Measurements from ENCODE around the gene F2R. TPM values are rescaled to one million over a fixed set of nuclear protein-coding genes. Genes with fewer than 3 reads are reported as not detected.

The F2R gene
- total RNA-seq, 2 experiments from 2014 or later, result 2.2 to 2.8 TPM

GRCh38 chr5:76684756-76685519 is 31.0 kb upstream of the F2R start:
- Mint-ChIP-seq H3K27me3 (no peaks in the 10 kb centered on the region), H3K4me1 (peaks cover 2% of the 10 kb centered on the region), H3K4me3 (no peak overlapping the region), H3K9me3 (no peaks in the 10 kb centered on the region), H3K27ac (no peak overlapping the region), H3K36me3 (peaks cover 22% of the 10 kb centered on the region)
- DNase-seq, result no peak

- Mint-ChIP-seq H3K4me1 (peaks cover 2% of the 10 kb centered on the region), H3K4me3 (no peak overlapping the region), H3K9me3 (no peaks in the 10 kb centered on the region), H3K27me3 (no peaks in the 10 kb centered on the region), H3K36me3 (peaks cover 17% of the 10 kb centered on the region), H3K27ac (no peak overlapping the region)
- no peak for DNase-seq
These were observed 30.2 kb upstream of the F2R start for GRCh38 chr5:76685704-76686103.

- H3K27ac Mint-ChIP-seq, result no peak overlapping the region
- H3K27me3 Mint-ChIP-seq, result no peaks in the 10 kb centered on the region
These were observed 27.7 kb upstream of the F2R start for GRCh38 chr5:76688212-76688611.

GRCh38 chr5:76688836-76689235 is 27.1 kb upstream of the F2R start:
- H3K9me3 Mint-ChIP-seq, result no peaks in the 10 kb centered on the region
- no peak overlapping the region for H3K27ac Mint-ChIP-seq
- H3K27me3 Mint-ChIP-seq, result no peaks in the 10 kb centered on the region
- DNase-seq, result no peak
- peaks cover 13% of the 10 kb centered on the region for H3K36me3 Mint-ChIP-seq
- H3K4me3 Mint-ChIP-seq, result no peak overlapping the region
- H3K4me1 Mint-ChIP-seq, result peaks cover 11% of the 10 kb centered on the region

More at GRCh38 chr5:76688212-76688611, 27.7 kb upstream of the F2R start:
- Mint-ChIP-seq H3K4me3 (no peak overlapping the region), H3K36me3 (peaks cover 16% of the 10 kb centered on the region), H3K9me3 (no peaks in the 10 kb centered on the region), H3K4me1 (peaks cover 11% of the 10 kb centered on the region)
- DNase-seq, result no peak

- H3K9me3 Mint-ChIP-seq, result no peaks in the 10 kb centered on the region
- DNase-seq, result no peak
- peaks cover 11% of the 10 kb centered on the region for H3K4me1 Mint-ChIP-seq
- H3K27me3 Mint-ChIP-seq, result no peaks in the 10 kb centered on the region
- no peak overlapping the region for H3K27ac Mint-ChIP-seq
- H3K4me3 Mint-ChIP-seq, result no peak overlapping the region
- H3K36me3 Mint-ChIP-seq, result peaks cover 10% of the 10 kb centered on the region
These were observed 26.4 kb upstream of the F2R start for GRCh38 chr5:76689321-76690036.

GRCh38 chr5:76690037-76690679 is 25.8 kb upstream of the F2R start:
- Mint-ChIP-seq H3K4me3 (no peak overlapping the region), H3K9me3 (no peaks in the 10 kb centered on the region), H3K27ac (no peak overlapping the region), H3K27me3 (no peaks in the 10 kb centered on the region), H3K36me3 (peaks cover 7% of the 10 kb centered on the region), H3K4me1 (peaks cover 11% of the 10 kb centered on the region)
- DNase-seq, result no peak

- Mint-ChIP-seq H3K27ac (peak overlapping the region; percentile 75), H3K9me3 (no peaks in the 10 kb centered on the region), H3K36me3 (peaks cover 5% of the 10 kb centered on the region), H3K4me1 (peaks cover 11% of the 10 kb centered on the region), H3K4me3 (no peak overlapping the region), H3K27me3 (no peaks in the 10 kb centered on the region)
- DNase-seq, result no peak
These were observed 25.0 kb upstream of the F2R start for GRCh38 chr5:76690704-76691466.

- H3K4me3 Mint-ChIP-seq, result no peak overlapping the region
- peak overlapping the region; percentile 75 for H3K27ac Mint-ChIP-seq
- peaks cover 11% of the 10 kb centered on the region for H3K4me1 Mint-ChIP-seq
- H3K36me3 Mint-ChIP-seq, result peaks cover 7% of the 10 kb centered on the region
- no peaks in the 10 kb centered on the region for H3K9me3 Mint-ChIP-seq
- no peaks in the 10 kb centered on the region for H3K27me3 Mint-ChIP-seq
- no peak for DNase-seq
These were observed 24.3 kb upstream of the F2R start for GRCh38 chr5:76691467-76692273.

GRCh38 chr5:76692274-76692540 is 23.7 kb upstream of the F2R start:
- Mint-ChIP-seq H3K27ac (peak overlapping the region; percentile 69), H3K4me1 (peaks cover 11% of the 10 kb centered on the region), H3K36me3 (peaks cover 7% of the 10 kb centered on the region), H3K9me3 (no peaks in the 10 kb centered on the region), H3K4me3 (no peak overlapping the region), H3K27me3 (no peaks in the 10 kb centered on the region)
- DNase-seq, result no peak

- H3K36me3 Mint-ChIP-seq, result peaks cover 7% of the 10 kb centered on the region
- peaks cover 11% of the 10 kb centered on the region for H3K4me1 Mint-ChIP-seq
- no peaks in the 10 kb centered on the region for H3K27me3 Mint-ChIP-seq
- DNase-seq, result no peak
- H3K9me3 Mint-ChIP-seq, result no peaks in the 10 kb centered on the region
- H3K4me3 Mint-ChIP-seq, result no peak overlapping the region
- H3K27ac Mint-ChIP-seq, result no peak overlapping the region
These were observed 23.3 kb upstream of the F2R start for GRCh38 chr5:76692651-76693050.

- Mint-ChIP-seq H3K36me3 (peaks cover 5% of the 10 kb centered on the region), H3K27me3 (no peaks in the 10 kb centered on the region), H3K27ac (no peak overlapping the region)
These were observed 22.8 kb upstream of the F2R start for GRCh38 chr5:76693141-76693540.

GRCh38 chr5:76694317-76694716 is 21.6 kb upstream of the F2R start:
- no peak for DNase-seq
- Mint-ChIP-seq H3K27ac (no peak overlapping the region), H3K36me3 (peaks cover 5% of the 10 kb centered on the region), H3K4me1 (peaks cover 11% of the 10 kb centered on the region), H3K9me3 (no peaks in the 10 kb centered on the region), H3K4me3 (no peak overlapping the region), H3K27me3 (no peaks in the 10 kb centered on the region)

More at GRCh38 chr5:76693141-76693540, 22.8 kb upstream of the F2R start:
- Mint-ChIP-seq H3K4me3 (no peak overlapping the region), H3K4me1 (peaks cover 11% of the 10 kb centered on the region), H3K9me3 (no peaks in the 10 kb centered on the region)
- no peak for DNase-seq

- no peak overlapping the region for H3K27ac Mint-ChIP-seq
- H3K4me1 Mint-ChIP-seq, result peaks cover 11% of the 10 kb centered on the region
- peaks cover 5% of the 10 kb centered on the region for H3K36me3 Mint-ChIP-seq
These were observed 20.6 kb upstream of the F2R start for GRCh38 chr5:76695346-76695745.

GRCh38 chr5:76696251-76696650 is 19.7 kb upstream of the F2R start:
- no peaks in the 10 kb centered on the region for H3K27me3 Mint-ChIP-seq
- no peak overlapping the region for H3K27ac Mint-ChIP-seq
- H3K4me1 Mint-ChIP-seq, result peaks cover 9% of the 10 kb centered on the region
- peaks cover 9% of the 10 kb centered on the region for H3K36me3 Mint-ChIP-seq
- H3K4me3 Mint-ChIP-seq, result no peak overlapping the region
- DNase-seq, result no peak
- H3K9me3 Mint-ChIP-seq, result no peaks in the 10 kb centered on the region

More at GRCh38 chr5:76695346-76695745, 20.6 kb upstream of the F2R start:
- no peaks in the 10 kb centered on the region for H3K27me3 Mint-ChIP-seq
- no peak overlapping the region for H3K4me3 Mint-ChIP-seq
- H3K9me3 Mint-ChIP-seq, result no peaks in the 10 kb centered on the region
- DNase-seq, result no peak

All from activated naive CD8-positive, alpha-beta T cell treated with anti-CD3 and anti-CD28 coated beads for 36 hours (primary cell).